IPS-20b (cell line): ENCODE measurements around the gene SNRPA.

Source experiments
- H3K27ac ChIP-seq: one replicate; pipeline ENCODE4 v1.5.1; 2013; ENCODE audit warnings: low read length
- H3K27me3 ChIP-seq: 2 replicates; pipeline ENCODE4 v1.6.1; 2013; ENCODE audit warnings: mild to moderate bottlenecking, low read length, inconsistent platforms; ENCODE audit not compliant: insufficient read depth
- H3K36me3 ChIP-seq: 2 replicates; pipeline ENCODE4 v1.6.1; 2013; ENCODE audit warnings: low read depth, mild to moderate bottlenecking, inconsistent platforms, low read length, moderate library complexity; ENCODE audit not compliant: insufficient read depth
- H3K4me1 ChIP-seq: 2 replicates; pipeline ENCODE4 v1.6.1; 2013; ENCODE audit warnings: mild to moderate bottlenecking, control low read depth, inconsistent platforms, low read length, moderate library complexity; ENCODE audit not compliant: insufficient read depth
- H3K4me3 ChIP-seq: 2 replicates; pipeline ENCODE4 v1.5.1; 2013; ENCODE audit warnings: mild to moderate bottlenecking, low read length, inconsistent platforms
- H3K9ac ChIP-seq: 2 replicates; pipeline ENCODE4 v1.6.1; 2013; ENCODE audit warnings: low read depth, mild to moderate bottlenecking, inconsistent platforms, low read length, moderate library complexity
- H3K9me3 ChIP-seq: 2 replicates; pipeline ENCODE4 v1.6.1; 2013; ENCODE audit warnings: mild to moderate bottlenecking, low read depth, low read length, inconsistent platforms; ENCODE audit not compliant: insufficient read depth

Gene SNRPA

DNA sequence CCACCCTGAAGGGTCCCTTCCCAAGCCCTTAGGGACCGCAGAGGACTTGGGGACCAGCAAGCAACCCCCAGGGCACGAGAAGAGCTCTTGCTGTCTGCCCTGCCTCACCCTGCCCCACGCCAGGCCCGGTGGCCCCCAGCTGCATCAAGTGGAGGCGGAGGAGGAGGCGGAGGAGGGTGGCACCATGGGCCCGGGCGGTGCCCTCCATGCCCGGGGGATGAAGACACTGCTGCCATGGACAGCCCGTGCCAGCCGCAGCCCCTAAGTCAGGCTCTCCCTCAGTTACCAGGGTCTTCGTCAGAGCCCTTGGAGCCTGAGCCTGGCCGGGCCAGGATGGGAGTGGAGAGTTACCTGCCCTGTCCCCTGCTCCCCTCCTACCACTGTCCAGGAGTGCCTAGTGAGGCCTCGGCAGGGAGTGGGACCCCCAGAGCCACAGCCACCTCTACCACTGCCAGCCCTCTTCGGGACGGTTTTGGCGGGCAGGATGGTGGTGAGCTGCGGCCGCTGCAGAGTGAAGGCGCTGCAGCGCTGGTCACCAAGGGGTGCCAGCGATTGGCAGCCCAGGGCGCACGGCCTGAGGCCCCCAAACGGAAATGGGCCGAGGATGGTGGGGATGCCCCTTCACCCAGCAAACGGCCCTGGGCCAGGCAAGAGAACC is 49.5 kb downstream of the SNRPA start:
- Histone ChIP-seq H3K4me1 (peaks cover 21% of the 10 kb centered on the region), H3K9ac (peak overlapping the region; percentile 92; the same call in 1 of the 2 replicates), H3K9me3 (no peaks in the 10 kb centered on the region), H3K27me3 (no peaks in the 10 kb centered on the region), H3K36me3 (peaks cover 50% of the 10 kb centered on the region), H3K27ac (no peak overlapping the region), H3K4me3 (peak overlapping the region; percentile 94)

DNA sequence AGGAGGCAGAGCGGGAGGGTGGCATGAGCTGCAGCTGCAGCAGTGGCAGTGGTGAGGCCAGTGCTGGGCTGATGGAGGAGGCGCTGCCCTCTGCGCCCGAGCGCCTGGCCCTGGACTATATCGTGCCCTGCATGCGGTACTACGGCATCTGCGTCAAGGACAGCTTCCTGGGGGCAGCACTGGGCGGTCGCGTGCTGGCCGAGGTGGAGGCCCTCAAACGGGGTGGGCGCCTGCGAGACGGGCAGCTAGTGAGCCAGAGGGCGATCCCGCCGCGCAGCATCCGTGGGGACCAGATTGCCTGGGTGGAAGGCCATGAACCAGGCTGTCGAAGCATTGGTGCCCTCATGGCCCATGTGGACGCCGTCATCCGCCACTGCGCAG is 50.0 kb downstream of the SNRPA start:
- H3K9ac ChIP-seq = no peak overlapping the region; the same call in 1 of the 2 replicates
- H3K4me1 ChIP-seq = peaks cover 24% of the 10 kb centered on the region
- peaks cover 55% of the 10 kb centered on the region for H3K36me3 ChIP-seq
- no peaks in the 10 kb centered on the region for H3K9me3 ChIP-seq
- no peak overlapping the region for H3K27ac ChIP-seq
- no peak overlapping the region; the same call in 1 of the 2 replicates for H3K4me3 ChIP-seq
- H3K27me3 ChIP-seq = no peaks in the 10 kb centered on the region

DNA sequence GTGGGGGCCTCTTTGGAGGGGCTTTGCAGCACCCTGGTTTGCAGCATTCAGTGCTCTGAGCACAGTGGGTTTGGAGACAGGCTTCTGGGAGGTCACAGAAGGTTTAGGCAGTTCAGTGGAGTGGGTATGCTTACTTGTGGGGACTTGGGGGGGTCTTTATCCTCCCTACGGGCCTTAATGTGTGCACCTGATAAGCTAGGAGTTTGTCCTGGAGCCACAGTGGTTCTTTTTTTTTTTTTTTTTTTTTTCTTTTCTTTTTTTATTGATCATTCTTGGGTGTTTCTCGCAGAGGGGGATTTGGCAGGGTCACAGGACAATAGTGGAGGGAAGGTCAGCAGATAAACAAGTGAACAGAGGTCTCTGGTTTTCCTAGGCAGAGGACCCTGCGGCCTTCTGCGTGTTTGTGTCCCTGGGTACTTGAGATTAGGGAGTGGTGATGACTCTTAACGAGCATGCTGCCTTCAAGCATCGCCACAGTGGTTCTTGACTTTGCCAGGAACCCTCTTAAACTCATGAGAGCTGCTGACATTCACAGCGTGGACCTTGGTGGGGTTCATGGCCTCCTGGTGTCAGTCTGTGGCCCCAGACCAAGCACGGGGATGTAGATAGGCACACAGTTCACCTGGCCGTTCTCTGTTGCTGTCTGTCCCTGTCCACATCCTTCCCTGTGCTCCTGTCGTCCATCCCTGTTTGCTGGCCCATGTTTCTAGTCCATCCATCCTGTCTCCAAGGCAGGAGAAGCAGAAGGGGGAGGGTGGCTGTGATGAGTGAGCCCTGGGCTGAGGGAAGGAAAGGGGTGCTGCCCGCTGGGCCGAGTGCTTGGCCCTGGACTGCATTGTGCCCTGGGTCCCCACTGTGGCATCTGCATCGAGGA is 50.7 kb downstream of the SNRPA start:
- Histone ChIP-seq H3K4me1 (peaks cover 28% of the 10 kb centered on the region), H3K27me3 (no peaks in the 10 kb centered on the region), H3K36me3 (peaks cover 55% of the 10 kb centered on the region), H3K9ac (peak overlapping the region; percentile 21; the same call in 1 of the 2 replicates), H3K4me3 (peak overlapping the region; percentile 25), H3K9me3 (no peaks in the 10 kb centered on the region), H3K27ac (no peak overlapping the region)

DNA sequence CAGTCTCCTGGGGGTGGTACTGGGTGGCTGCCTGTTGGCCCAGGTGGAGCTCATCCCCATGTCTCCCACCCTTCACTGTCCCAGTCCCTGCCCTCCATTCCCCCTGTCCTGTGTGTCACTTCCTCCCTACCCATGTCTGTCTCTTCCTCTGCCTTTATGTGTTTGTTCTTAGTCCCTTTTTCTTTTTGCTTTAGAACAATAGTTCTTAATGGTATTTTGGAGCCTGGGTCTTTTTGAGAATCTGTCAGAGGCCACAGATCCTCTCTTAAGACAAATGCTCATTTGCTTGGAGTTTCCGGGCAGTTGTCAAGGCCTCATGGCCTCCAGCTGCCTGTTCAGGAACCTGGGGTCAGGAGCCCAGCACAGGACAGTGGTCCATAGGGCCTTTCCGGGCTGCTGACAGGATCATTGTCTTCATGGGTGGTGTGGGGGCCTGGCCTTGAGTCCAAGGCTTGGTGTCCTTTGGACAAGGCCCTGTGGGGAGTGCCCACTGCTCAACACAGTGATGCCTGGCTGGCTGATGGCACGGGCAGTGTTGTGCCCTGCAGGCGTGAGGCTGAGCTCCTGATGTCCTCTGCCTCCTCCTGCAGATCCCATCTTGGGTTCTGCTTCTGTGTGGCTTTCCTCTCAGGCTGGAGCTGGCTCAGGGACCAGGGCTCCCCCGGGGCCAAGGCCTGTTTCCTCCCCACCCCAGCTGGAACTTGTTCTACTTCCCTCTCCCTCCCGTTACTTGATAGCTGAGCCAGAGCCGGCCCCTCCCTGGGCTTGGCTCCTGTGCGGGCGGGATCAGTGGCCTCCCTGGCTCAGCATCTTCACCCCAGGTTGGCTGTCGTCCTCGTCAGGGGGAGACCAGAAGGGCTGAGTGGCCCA is 51.5 kb downstream of the SNRPA start:
- Histone ChIP-seq H3K27me3 (no peaks in the 10 kb centered on the region), H3K4me3 (peak overlapping the region; percentile 25; the same call in 1 of the 2 replicates), H3K36me3 (peaks cover 61% of the 10 kb centered on the region), H3K4me1 (peaks cover 33% of the 10 kb centered on the region), H3K9ac (peak overlapping the region; percentile 21; the same call in 1 of the 2 replicates), H3K27ac (no peak overlapping the region), H3K9me3 (no peaks in the 10 kb centered on the region)

GRCh38 chr19:40803170-40803856 is 52.3 kb downstream of the SNRPA start:
- H3K27me3 ChIP-seq = no peaks in the 10 kb centered on the region
- peaks cover 34% of the 10 kb centered on the region for H3K4me1 ChIP-seq
- H3K9ac ChIP-seq = peak overlapping the region; percentile 9; the same call in 1 of the 2 replicates
- no peak overlapping the region for H3K4me3 ChIP-seq
- no peak overlapping the region for H3K27ac ChIP-seq
- no peaks in the 10 kb centered on the region for H3K9me3 ChIP-seq
- H3K36me3 ChIP-seq = peaks cover 69% of the 10 kb centered on the region

DNA sequence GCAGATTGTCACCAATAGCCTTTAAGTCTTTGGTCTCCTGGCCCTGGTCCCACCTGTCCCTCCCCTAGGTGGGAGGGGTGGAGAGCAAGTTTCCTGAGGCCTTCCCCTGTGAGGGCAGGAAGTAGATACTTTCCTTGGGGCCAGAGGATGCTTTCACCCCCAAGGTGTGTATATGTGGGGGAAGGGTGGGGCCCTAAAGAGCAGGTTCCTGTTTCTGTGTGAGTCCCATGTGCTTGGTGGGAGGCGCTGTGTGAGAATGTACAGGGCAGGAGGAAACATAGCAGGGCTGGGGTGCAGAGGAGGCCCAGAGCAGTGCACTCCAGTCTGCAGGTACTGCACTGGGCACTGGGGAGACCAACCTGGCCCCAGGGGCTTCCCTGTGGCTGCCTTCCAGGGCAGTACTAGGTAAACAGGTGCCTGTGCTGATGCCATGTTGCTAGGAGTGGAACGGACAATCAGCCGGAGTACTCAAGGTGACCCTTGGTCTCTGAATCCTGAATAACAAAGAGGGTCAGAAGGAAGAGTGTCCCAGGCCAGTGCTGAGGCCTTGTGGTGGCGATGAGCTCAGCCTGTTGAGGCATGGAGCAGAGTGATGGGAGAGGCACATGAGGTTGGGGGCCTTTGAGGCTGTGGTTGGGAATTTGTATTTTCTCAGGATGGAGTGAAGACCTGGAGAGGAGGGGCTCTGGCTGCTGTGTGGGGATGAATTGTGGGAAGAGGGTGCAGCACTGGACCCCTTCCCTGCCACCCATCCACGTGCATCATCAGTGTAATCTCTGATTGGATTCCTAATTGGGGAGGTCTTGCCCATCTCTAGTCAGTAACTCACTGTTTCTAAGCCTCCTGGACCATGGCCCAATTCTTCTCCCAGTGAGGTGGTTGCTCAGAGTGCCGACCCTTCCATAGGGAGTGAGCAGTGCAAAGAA is 53.1 kb downstream of the SNRPA start:
- Histone ChIP-seq H3K9me3 (no peaks in the 10 kb centered on the region), H3K27me3 (no peaks in the 10 kb centered on the region), H3K4me3 (no peak overlapping the region), H3K4me1 (peaks cover 34% of the 10 kb centered on the region), H3K27ac (no peak overlapping the region), H3K9ac (peak overlapping the region; percentile 9; the same call in 1 of the 2 replicates), H3K36me3 (peaks cover 77% of the 10 kb centered on the region)

- Histone ChIP-seq H3K36me3 (peaks cover 84% of the 10 kb centered on the region), H3K4me1 (peaks cover 34% of the 10 kb centered on the region), H3K9ac (no peak overlapping the region), H3K27ac (no peak overlapping the region), H3K27me3 (no peaks in the 10 kb centered on the region), H3K9me3 (no peaks in the 10 kb centered on the region), H3K4me3 (no peak overlapping the region)
These were observed 53.8 kb downstream of the SNRPA start for GRCh38 chr19:40804783-40805242.

DNA sequence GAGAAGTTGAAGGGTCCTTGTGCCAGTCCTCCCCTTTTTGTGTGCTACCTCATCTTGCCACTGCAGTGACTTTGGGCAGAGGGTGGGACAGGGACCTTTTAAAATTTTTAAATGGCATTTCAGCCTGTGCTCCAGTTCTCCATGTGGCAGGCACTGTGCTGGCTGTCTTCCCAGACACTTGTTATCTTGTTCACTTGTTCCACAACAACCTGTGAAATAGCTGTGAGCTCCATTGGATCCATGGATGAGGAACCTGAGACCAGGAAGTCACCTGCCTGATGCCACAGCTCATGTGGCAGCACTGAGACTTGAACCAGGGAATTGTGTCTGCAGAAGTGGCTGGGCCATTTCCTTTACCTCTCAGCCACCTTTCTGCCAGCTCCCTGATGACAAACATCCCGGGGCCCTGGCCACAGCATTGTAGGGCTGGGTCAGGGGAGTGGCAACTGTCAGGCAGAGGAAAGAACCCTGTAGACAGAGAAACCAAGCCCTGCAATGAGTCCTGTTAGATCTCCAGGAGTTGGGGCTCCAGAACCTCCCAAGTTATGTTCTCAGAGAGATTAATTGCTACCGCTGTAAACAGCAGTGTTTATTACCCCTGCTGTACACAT is 54.4 kb downstream of the SNRPA start:
- Histone ChIP-seq H3K27me3 (no peaks in the 10 kb centered on the region), H3K27ac (no peak overlapping the region), H3K4me1 (peaks cover 34% of the 10 kb centered on the region), H3K9me3 (no peaks in the 10 kb centered on the region), H3K4me3 (no peak overlapping the region; the same call in 1 of the 2 replicates), H3K9ac (no peak overlapping the region), H3K36me3 (peaks cover 84% of the 10 kb centered on the region)

GRCh38 chr19:40806423-40807146 is 55.6 kb downstream of the SNRPA start:
- Histone ChIP-seq H3K36me3 (peaks cover 72% of the 10 kb centered on the region), H3K27me3 (peaks cover 3% of the 10 kb centered on the region; the same call in 1 of the 2 replicates), H3K27ac (no peak overlapping the region), H3K9me3 (no peaks in the 10 kb centered on the region), H3K4me1 (peaks cover 29% of the 10 kb centered on the region), H3K4me3 (peak overlapping the region; percentile 46; the same call in 1 of the 2 replicates), H3K9ac (peak overlapping the region; percentile 10; the same call in 1 of the 2 replicates)
